GM18907 (cell line): Measurements from ENCODE around the gene SLC41A3.
"Not testable (repeated sequence)": the region's sequence is repeated elsewhere in the genome, so short reads cannot be mapped to it uniquely, and the experiment has no call there.

ENCODE experiments used
- ATAC-seq: cut with Tn5 transposase; IDR thresholded peaks from one replicate; pipeline ENCODE4 v1.9.1; 2021; ENCODE audit warnings: mild to moderate bottlenecking, moderate library complexity; ENCODE audit not compliant: unreplicated experiment

SLC41A3 gene

GRCh38 chr3:126005951-126006350 is 78.0 kb downstream of the SLC41A3 start:
- ATAC-seq: no peak

GRCh38 chr3:126004692-126005091 is 79.2 kb downstream of the SLC41A3 start:
- no peak for ATAC-seq

GRCh38 chr3:126004217-126004616 is 79.7 kb downstream of the SLC41A3 start:
- ATAC-seq: no peak

GRCh38 chr3:126003447-126004190 is 80.3 kb downstream of the SLC41A3 start:
- ATAC-seq: no peak

- ATAC-seq: no peak
Measured at GRCh38 chr3:126002189-126002588, 81.7 kb downstream of the SLC41A3 start.

- not testable (repeated sequence) for ATAC-seq
Measured at GRCh38 chr3:125996751-125997150, 87.2 kb downstream of the SLC41A3 start.

- ATAC-seq: peak; percentile 94
Measured at GRCh38 chr3:125990253-125990970, 93.5 kb downstream of the SLC41A3 start.

GRCh38 chr3:125984951-125985350 is 99.0 kb downstream of the SLC41A3 start:
- ATAC-seq: not testable (repeated sequence)

- not testable (repeated sequence) for ATAC-seq
Measured at GRCh38 chr3:125977104-125977503, 106.8 kb downstream of the SLC41A3 start.

GRCh38 chr3:125976003-125976390 is 107.9 kb downstream of the SLC41A3 start:
- not testable (repeated sequence) for ATAC-seq

GRCh38 chr3:125975245-125976002 is 108.5 kb downstream of the SLC41A3 start:
- not testable (repeated sequence) for ATAC-seq

- ATAC-seq: peak; percentile 64
Measured at GRCh38 chr3:125971997-125972944, 111.7 kb downstream of the SLC41A3 start.

GRCh38 chr3:125968701-125969592 is 115.0 kb downstream of the SLC41A3 start, which contains the start of gene ROPN1B:
Gene ROPN1B (plus strand): TSS chr3:125969178. CDS start chr3:125972055, 2,877 bp downstream.
- not testable (repeated sequence) for ATAC-seq

- not testable (repeated sequence) for ATAC-seq
Measured at GRCh38 chr3:125968121-125968520, 115.8 kb downstream of the SLC41A3 start.

- no peak for ATAC-seq
Measured at GRCh38 chr3:125967156-125967555, 116.8 kb downstream of the SLC41A3 start.

- ATAC-seq: no peak
Measured at GRCh38 chr3:125965505-125965904, 118.4 kb downstream of the SLC41A3 start.

GRCh38 chr3:125963834-125964233 is 120.1 kb downstream of the SLC41A3 start:
- not testable (repeated sequence) for ATAC-seq

- no peak for ATAC-seq
Measured at GRCh38 chr3:125961289-125961589, 122.7 kb downstream of the SLC41A3 start.
